HG03066 (cell line): ENCODE data around the gene SFXN3.

Experiments used
- ATAC-seq: cut with Tn5 transposase; IDR thresholded peaks from one replicate; pipeline ENCODE4 v1.9.1; 2021; ENCODE audit warnings: low read depth; ENCODE audit not compliant: unreplicated experiment

Gene SFXN3

GRCh38 chr10:101067356-101068083 lies 36.5 kb downstream of the SFXN3 start:
- ATAC-seq, result no peak

- no peak for ATAC-seq
Observed at GRCh38 chr10:101069441-101069840, 38.4 kb downstream of the SFXN3 start.

- no peak for ATAC-seq
Observed at GRCh38 chr10:101070098-101070497, 39.1 kb downstream of the SFXN3 start.

- ATAC-seq, result no peak
Observed at GRCh38 chr10:101071267-101071884, 40.3 kb downstream of the SFXN3 start.

- no peak for ATAC-seq
Observed at GRCh38 chr10:101071885-101072433, 40.9 kb downstream of the SFXN3 start.

GRCh38 chr10:101072923-101073322 lies 41.9 kb downstream of the SFXN3 start:
- no peak for ATAC-seq

- ATAC-seq, result no peak
Observed at GRCh38 chr10:101073631-101074030, 42.6 kb downstream of the SFXN3 start.

GRCh38 chr10:101075775-101076174 lies 44.7 kb downstream of the SFXN3 start:
- no peak for ATAC-seq

- no peak for ATAC-seq
Observed at GRCh38 chr10:101076630-101077029, 45.6 kb downstream of the SFXN3 start.

- no peak for ATAC-seq
Observed at GRCh38 chr10:101079874-101080273, 48.8 kb downstream of the SFXN3 start.

GRCh38 chr10:101080933-101081931 lies 50.2 kb downstream of the SFXN3 start:
- no peak for ATAC-seq

GRCh38 chr10:101085846-101086245 lies 54.8 kb downstream of the SFXN3 start:
- ATAC-seq, result no peak

GRCh38 chr10:101087376-101087775 lies 56.3 kb downstream of the SFXN3 start:
- ATAC-seq, result no peak

GRCh38 chr10:101087965-101088364 lies 56.9 kb downstream of the SFXN3 start:
- ATAC-seq, result no peak

- no peak for ATAC-seq
Observed at GRCh38 chr10:101089520-101090299, 58.7 kb downstream of the SFXN3 start.

GRCh38 chr10:101090597-101090996 lies 59.6 kb downstream of the SFXN3 start:
- no peak for ATAC-seq
